HepG2 (cell line): ENCODE results near the gene VWA3A. TPM values are rescaled to one million over a fixed set of nuclear protein-coding genes. Genes with fewer than 3 reads are reported as not detected.
A peak's percentile ranks its signal among the peaks of the same experiment; 100 is the strongest.

Source experiments
- DNMT1 ChIP-seq: sonication (generic); formaldehyde crosslinking; IDR thresholded peaks from 2 replicates; pipeline ENCODE4 v1.5.1; 2020; ENCODE audit warnings: mild to moderate bottlenecking, missing genetic modification reagents
- ESRRA ChIP-seq: sonication (generic); formaldehyde crosslinking; IDR thresholded peaks from 2 replicates; pipeline ENCODE4 v1.5.1; 2020; ENCODE audit warnings: mild to moderate bottlenecking, low read depth, missing genetic modification reagents
- HMGA1 ChIP-seq: sonication (generic); formaldehyde crosslinking; conservative IDR thresholded peaks from 2 replicates; pipeline ENCODE4 v1.4.0; 2020; ENCODE audit warnings: missing genetic modification reagents
- HNF1A ChIP-seq, 2 experiments: sonication (generic) in 1 of 2; formaldehyde crosslinking in 1 of 2; IDR thresholded peaks; 2 replicates each; pipeline versions ENCODE4 v1.4.0 to v1.6.1; 2016 to 2020; ENCODE audit warnings: borderline replicate concordance in 1 of 2, low read depth in 1 of 2, mild to moderate bottlenecking in 1 of 2, missing genetic modification reagents in 1 of 2
- KMT2B ChIP-seq: IDR thresholded peaks from 2 replicates; pipeline ENCODE4 v1.6.1; 2016; ENCODE audit warnings: missing genetic modification reagents, missing compliant biosample characterization
- POLR2AphosphoS5 ChIP-seq: IDR thresholded peaks from 2 replicates; pipeline ENCODE4 v1.6.1; 2012; ENCODE audit warnings: low read depth, low read length
- TFAP4 ChIP-seq: sonication (generic); IDR thresholded peaks from 2 replicates; pipeline ENCODE4 v1.6.1; 2016; ENCODE audit warnings: low read depth, borderline replicate concordance
- ZBTB10 ChIP-seq: sonication (generic); formaldehyde crosslinking; IDR thresholded peaks from 2 replicates; pipeline ENCODE4 v1.4.0; 2020; ENCODE audit warnings: missing genetic modification reagents, borderline replicate concordance
- ZBTB3 ChIP-seq: sonication (generic); formaldehyde crosslinking; IDR thresholded peaks from 2 replicates; pipeline ENCODE4 v1.4.0; 2020; ENCODE audit warnings: low read depth, mild to moderate bottlenecking, moderate library complexity, missing genetic modification reagents, borderline replicate concordance
- ZBTB38 ChIP-seq: sonication (generic); formaldehyde crosslinking; IDR thresholded peaks from 2 replicates; pipeline ENCODE4 v1.5.1; 2020; ENCODE audit warnings: mild to moderate bottlenecking, missing genetic modification reagents
- ZNF484 ChIP-seq: sonication (generic); formaldehyde crosslinking; IDR thresholded peaks from 2 replicates; pipeline ENCODE4 v1.5.1; 2020; ENCODE audit warnings: mild to moderate bottlenecking, low read depth, missing genetic modification reagents, borderline replicate concordance
- polyA plus RNA-seq, 8 experiments: library from polyadenylated mRNA; depleted of rRNA in 3 of 8; stranded (reverse) in 7 of 8; unstranded in 1 of 8; fragments of >200 nt; fragmentation: Illumina TruSeq in 4 of 8; extraction: Trizol in 4 of 8; gene quantifications; 2 replicates each; pipeline versions ENCODE4 v1.2.1 to v1.2.3, GENCODE V29; 2011 to 2016; ENCODE audit warnings: low read depth in 4 of 8, missing spikeins in 1 of 8, mixed read lengths in 1 of 8; ENCODE audit not compliant: insufficient read depth in 1 of 8
- total RNA-seq, 5 experiments: library from RNA; depleted of rRNA; stranded (reverse); fragments of >200 nt; fragmentation: Illumina TruSeq; extraction: Trizol; gene quantifications; 2 replicates each; pipeline ENCODE4 v1.2.3, GENCODE V29; 2016; ENCODE audit warnings: low read depth in 1 of 5
- TF ChIP-seq, protein P1 (sequence below): sonication (generic); formaldehyde crosslinking; IDR thresholded peaks from 2 replicates; pipeline ENCODE4 v1.8.1; 2023; ENCODE audit warnings: mild to moderate bottlenecking, missing genetic modification reagents
- TF ChIP-seq, protein P2 (sequence below): sonication (generic); formaldehyde crosslinking; IDR thresholded peaks from 2 replicates; pipeline ENCODE4 v1.8.1; 2023; ENCODE audit warnings: mild to moderate bottlenecking, missing genetic modification reagents, borderline replicate concordance
- TF ChIP-seq, protein P3 (sequence below): sonication (generic); formaldehyde crosslinking; IDR thresholded peaks from 2 replicates; pipeline ENCODE4 v1.5.1; 2020; ENCODE audit warnings: missing genetic modification reagents, mild to moderate bottlenecking, borderline replicate concordance

The VWA3A gene
- total and polyA plus RNA-seq, 2 of the 13 experiments (the other 11 are each of a cell fraction or from before 2014, with no cell fraction given), result 0.03 to 0.07 TPM

DNA sequence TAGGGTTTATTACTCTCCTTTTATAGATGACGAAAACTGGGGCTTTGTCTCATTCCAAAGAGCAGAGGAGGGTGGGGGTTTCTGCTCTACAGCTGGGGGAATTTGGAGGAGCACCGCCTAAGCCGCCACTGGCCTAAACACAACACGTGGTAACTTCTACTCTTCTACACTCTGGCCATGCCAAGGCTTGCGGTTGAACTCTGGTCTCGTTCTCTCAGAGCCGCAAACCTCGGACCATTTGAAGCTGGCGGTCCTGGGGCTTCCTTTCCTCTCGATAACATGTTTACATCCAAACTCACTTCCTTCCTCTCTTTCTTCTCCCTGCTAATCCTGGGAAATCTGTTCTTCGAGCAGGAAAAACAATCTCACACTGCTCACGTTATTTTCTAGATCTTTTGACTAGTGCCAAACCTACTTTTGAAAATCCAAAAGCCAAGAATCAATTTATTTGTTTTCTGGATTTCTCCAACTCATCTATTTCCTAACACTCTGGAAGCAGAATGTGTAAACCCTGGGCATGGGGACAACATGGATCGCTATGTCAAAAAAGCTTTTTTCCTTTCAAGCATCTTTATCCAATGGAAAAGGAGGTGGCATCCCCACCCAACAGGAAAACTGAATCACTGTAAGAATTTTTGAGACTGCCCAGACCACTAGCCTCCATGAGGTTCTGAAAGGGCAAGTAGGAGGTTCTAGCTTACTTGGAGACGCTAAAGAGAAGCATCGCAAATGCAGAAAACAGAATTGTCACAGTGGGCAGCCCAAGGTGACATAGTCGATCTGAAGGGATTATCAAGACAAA is 100.1 kb downstream of the VWA3A start (continued):
- no peak for TF ChIP-seq ESRRA
- peak; percentile 94 for TF ChIP-seq TFAP4
- peak; percentile 83 for TF ChIP-seq POLR2AphosphoS5
- TF ChIP-seq HNF1A (IDR thresholded peaks at IDR 0.05; ENCODE audit: low read depth), result peak; percentile 56; the same call in 1 of the 2 replicates
- no peak for TF ChIP-seq HNF1A (CRISPR knock-in tag; IDR thresholded peaks at IDR 0.05; ENCODE audit: borderline replicate concordance)
- no peak for TF ChIP-seq DNMT1 (CRISPR knock-in tag)
- TF ChIP-seq ZBTB38 (CRISPR knock-in tag), result peak; percentile 69; the same call in 1 of the 2 replicates
- TF ChIP-seq, protein P1, sequence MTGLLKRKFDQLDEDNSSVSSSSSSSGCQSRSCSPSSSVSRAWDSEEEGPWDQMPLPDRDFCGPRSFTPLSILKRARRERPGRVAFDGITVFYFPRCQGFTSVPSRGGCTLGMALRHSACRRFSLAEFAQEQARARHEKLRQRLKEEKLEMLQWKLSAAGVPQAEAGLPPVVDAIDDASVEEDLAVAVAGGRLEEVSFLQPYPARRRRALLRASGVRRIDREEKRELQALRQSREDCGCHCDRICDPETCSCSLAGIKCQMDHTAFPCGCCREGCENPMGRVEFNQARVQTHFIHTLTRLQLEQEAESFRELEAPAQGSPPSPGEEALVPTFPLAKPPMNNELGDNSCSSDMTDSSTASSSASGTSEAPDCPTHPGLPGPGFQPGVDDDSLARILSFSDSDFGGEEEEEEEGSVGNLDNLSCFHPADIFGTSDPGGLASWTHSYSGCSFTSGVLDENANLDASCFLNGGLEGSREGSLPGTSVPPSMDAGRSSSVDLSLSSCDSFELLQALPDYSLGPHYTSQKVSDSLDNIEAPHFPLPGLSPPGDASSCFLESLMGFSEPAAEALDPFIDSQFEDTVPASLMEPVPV (CRISPR knock-in tag), result peak; percentile 98
- 0 out of 2 replicates have a peak, but pooled peaks have one; percentile 48 for TF ChIP-seq ZBTB10 (CRISPR knock-in tag)
- TF ChIP-seq KMT2B (CRISPR knock-in tag), result peak; percentile 76
- no peak for TF ChIP-seq HMGA1 (CRISPR knock-in tag)
- TF ChIP-seq, protein P2, sequence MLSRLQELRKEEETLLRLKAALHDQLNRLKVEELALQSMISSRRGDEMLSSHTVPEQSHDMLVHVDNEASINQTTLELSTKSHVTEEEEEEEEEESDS, result peak; percentile 96; the same call in 1 of the 2 replicates
- no peak; the same call in 1 of the 2 replicates for TF ChIP-seq ZBTB3 (CRISPR knock-in tag)
- TF ChIP-seq, protein P3, sequence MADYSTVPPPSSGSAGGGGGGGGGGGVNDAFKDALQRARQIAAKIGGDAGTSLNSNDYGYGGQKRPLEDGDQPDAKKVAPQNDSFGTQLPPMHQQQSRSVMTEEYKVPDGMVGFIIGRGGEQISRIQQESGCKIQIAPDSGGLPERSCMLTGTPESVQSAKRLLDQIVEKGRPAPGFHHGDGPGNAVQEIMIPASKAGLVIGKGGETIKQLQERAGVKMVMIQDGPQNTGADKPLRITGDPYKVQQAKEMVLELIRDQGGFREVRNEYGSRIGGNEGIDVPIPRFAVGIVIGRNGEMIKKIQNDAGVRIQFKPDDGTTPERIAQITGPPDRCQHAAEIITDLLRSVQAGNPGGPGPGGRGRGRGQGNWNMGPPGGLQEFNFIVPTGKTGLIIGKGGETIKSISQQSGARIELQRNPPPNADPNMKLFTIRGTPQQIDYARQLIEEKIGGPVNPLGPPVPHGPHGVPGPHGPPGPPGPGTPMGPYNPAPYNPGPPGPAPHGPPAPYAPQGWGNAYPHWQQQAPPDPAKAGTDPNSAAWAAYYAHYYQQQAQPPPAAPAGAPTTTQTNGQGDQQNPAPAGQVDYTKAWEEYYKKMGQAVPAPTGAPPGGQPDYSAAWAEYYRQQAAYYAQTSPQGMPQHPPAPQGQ, result no peak
- no peak for TF ChIP-seq ZNF484 (CRISPR knock-in tag)
